KMS-11 (cell line): ENCODE measurements around the gene CACNG5.

Source experiments
- H2AFZ ChIP-seq: fragments of 200-600 bp; sonication (generic); 2 replicates; pipeline ENCODE4 v1.6.1; 2016; ENCODE audit warnings: antibody characterized with exemption, mixed run types, low read depth
- H3K27ac ChIP-seq: fragments of 200-600 bp; sonication (generic); 2 replicates; pipeline ENCODE4 v1.6.1; 2016; ENCODE audit warnings: mild to moderate bottlenecking, mixed run types
- H3K27me3 ChIP-seq: fragments of 200-600 bp; sonication (generic); 2 replicates; pipeline ENCODE4 v1.6.1; 2017; ENCODE audit warnings: mild to moderate bottlenecking, low read depth, mixed run types, moderate library complexity; ENCODE audit not compliant: insufficient read depth
- H3K36me3 ChIP-seq: fragments of 200-600 bp; sonication (generic); 2 replicates; pipeline ENCODE4 v1.6.1; 2017; ENCODE audit warnings: mild to moderate bottlenecking, mixed run types; ENCODE audit not compliant: insufficient read depth
- H3K4me1 ChIP-seq: fragments of 200-600 bp; sonication (generic); 2 replicates; pipeline ENCODE4 v1.6.1; 2016; ENCODE audit warnings: mild to moderate bottlenecking, low read depth, mixed run types; ENCODE audit not compliant: poor library complexity, severe bottlenecking
- H3K4me2 ChIP-seq: fragments of 200-600 bp; sonication (generic); 2 replicates; pipeline ENCODE4 v1.7.0; 2016; ENCODE audit warnings: mild to moderate bottlenecking, mixed run types
- H3K4me3 ChIP-seq: fragments of 200-600 bp; sonication (generic); IDR thresholded peaks from 2 replicates; pipeline ENCODE4 v1.6.1; 2017; ENCODE audit warnings: low read depth, low read length, mixed read lengths; ENCODE audit not compliant: insufficient read depth
- H3K79me2 ChIP-seq: fragments of 200-600 bp; sonication (generic); 2 replicates; pipeline ENCODE4 v1.6.1; 2016; ENCODE audit warnings: low read depth, mixed run types; ENCODE audit not compliant: insufficient read depth
- H3K9ac ChIP-seq: fragments of 200-600 bp; sonication (generic); 2 replicates; pipeline ENCODE4 v1.6.1; 2016; ENCODE audit warnings: mild to moderate bottlenecking, mixed run types
- H4K20me1 ChIP-seq: fragments of 200-600 bp; sonication (generic); 2 replicates; pipeline ENCODE4 v1.6.1; 2016; ENCODE audit warnings: mild to moderate bottlenecking, mixed run types; ENCODE audit not compliant: insufficient read depth
- TF ChIP-seq, protein P1 (sequence below): fragments of 200-600 bp; sonication (generic); conservative IDR thresholded peaks from 2 replicates; pipeline ENCODE4 v1.6.1; 2017; ENCODE audit warnings: low read depth, mild to moderate bottlenecking, antibody characterized with exemption, low read length, moderate library complexity, mixed read lengths

CACNG5 gene

DNA sequence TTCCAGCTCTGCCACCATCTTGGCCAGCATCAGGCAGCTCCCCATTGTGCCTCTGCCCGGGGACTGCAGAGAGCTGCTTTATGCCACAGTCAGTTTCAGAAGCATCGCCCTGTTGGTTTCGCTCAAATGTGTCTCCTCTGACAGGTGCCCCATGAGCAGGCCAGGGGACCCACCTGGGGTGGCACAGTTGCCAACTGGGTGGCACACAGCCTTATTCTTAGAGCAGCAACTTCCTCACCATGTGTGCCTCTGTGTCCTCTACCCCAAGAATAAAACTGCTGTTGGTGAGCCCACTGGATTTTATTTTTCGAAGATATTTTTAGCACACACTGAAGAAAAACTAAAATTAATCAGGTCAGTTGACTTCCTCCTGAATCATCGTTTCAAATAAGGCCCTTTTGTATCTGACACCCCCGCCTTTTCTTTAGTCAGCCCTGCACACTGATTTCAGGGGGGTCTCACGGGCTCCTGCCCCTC, 44.9 kb upstream of the CACNG5 start:
- Histone ChIP-seq H3K9ac (no peak overlapping the region), H3K79me2 (no peaks in the 10 kb centered on the region), H3K36me3 (no peaks in the 10 kb centered on the region), H3K4me3 (no peak overlapping the region), H4K20me1 (no peaks in the 10 kb centered on the region), H2AFZ (no peak overlapping the region), H3K4me2 (no peak overlapping the region), H3K27me3 (no peaks in the 10 kb centered on the region), H3K4me1 (no peaks in the 10 kb centered on the region), H3K27ac (no peak overlapping the region)
- TF ChIP-seq, protein P1, sequence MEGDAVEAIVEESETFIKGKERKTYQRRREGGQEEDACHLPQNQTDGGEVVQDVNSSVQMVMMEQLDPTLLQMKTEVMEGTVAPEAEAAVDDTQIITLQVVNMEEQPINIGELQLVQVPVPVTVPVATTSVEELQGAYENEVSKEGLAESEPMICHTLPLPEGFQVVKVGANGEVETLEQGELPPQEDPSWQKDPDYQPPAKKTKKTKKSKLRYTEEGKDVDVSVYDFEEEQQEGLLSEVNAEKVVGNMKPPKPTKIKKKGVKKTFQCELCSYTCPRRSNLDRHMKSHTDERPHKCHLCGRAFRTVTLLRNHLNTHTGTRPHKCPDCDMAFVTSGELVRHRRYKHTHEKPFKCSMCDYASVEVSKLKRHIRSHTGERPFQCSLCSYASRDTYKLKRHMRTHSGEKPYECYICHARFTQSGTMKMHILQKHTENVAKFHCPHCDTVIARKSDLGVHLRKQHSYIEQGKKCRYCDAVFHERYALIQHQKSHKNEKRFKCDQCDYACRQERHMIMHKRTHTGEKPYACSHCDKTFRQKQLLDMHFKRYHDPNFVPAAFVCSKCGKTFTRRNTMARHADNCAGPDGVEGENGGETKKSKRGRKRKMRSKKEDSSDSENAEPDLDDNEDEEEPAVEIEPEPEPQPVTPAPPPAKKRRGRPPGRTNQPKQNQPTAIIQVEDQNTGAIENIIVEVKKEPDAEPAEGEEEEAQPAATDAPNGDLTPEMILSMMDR: no peak

DNA sequence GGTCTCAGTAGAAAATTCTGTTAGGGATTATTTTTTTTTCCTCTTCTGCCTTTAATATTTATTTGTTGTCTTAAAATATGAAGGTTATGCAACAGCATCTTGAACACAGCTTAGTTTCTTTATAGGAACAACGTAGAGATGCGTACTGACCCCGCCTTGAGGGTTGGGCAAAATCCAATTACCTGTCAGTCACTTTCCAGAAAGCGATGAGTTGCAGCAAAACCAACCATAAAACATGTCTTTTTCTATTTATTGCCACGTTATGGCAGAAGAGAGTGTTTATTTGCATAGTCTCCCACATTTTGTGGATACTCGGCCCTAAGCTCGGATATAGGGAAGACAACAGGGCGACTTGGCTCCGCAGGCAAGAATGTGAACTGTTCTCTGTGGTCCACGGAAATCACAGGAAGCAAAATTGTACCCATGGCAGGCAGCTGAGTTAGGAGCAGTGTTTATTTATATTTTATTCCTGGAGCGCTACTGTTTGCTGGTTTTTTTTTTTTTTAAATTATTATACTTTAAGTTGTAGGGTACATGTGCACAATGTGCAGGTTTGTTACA, 44.3 kb upstream of the CACNG5 start:
- no peak overlapping the region for H2AFZ ChIP-seq
- no peak overlapping the region for H3K27ac ChIP-seq
- H3K79me2 ChIP-seq: no peaks in the 10 kb centered on the region
- H3K9ac ChIP-seq: no peak overlapping the region
- H3K4me2 ChIP-seq: no peak overlapping the region
- TF ChIP-seq, protein P1: no peak
- H3K4me1 ChIP-seq: no peaks in the 10 kb centered on the region
- no peaks in the 10 kb centered on the region for H4K20me1 ChIP-seq
- no peaks in the 10 kb centered on the region for H3K27me3 ChIP-seq
- no peaks in the 10 kb centered on the region for H3K36me3 ChIP-seq
- H3K4me3 ChIP-seq: no peak overlapping the region

DNA sequence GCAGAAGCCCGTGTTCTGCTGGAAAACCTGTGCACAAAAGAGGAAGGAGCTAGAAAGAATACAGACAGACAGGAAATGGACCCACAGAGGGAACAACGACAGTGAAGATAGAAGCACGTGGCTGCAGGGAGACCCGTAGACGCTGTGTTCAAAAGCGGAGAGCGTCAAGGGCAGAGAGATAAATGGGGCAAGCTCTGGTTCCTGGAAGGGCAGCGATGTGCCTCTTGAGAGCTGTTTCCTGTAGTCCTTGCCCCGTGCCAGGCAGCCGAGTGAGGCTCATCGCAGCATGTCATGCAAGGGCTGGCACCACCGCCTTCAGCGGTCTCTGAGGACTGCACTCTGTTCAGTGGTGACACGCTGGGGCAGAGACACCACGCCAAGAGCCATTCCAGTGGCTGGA, 43.6 kb upstream of the CACNG5 start:
- H3K27ac ChIP-seq: no peak overlapping the region
- H3K4me1 ChIP-seq: no peaks in the 10 kb centered on the region
- no peak overlapping the region for H2AFZ ChIP-seq
- no peaks in the 10 kb centered on the region for H3K27me3 ChIP-seq
- H3K79me2 ChIP-seq: no peaks in the 10 kb centered on the region
- H4K20me1 ChIP-seq: no peaks in the 10 kb centered on the region
- TF ChIP-seq, protein P1: no peak
- no peak overlapping the region for H3K4me2 ChIP-seq
- no peak overlapping the region for H3K9ac ChIP-seq
- no peaks in the 10 kb centered on the region for H3K36me3 ChIP-seq
- no peak overlapping the region for H3K4me3 ChIP-seq

DNA sequence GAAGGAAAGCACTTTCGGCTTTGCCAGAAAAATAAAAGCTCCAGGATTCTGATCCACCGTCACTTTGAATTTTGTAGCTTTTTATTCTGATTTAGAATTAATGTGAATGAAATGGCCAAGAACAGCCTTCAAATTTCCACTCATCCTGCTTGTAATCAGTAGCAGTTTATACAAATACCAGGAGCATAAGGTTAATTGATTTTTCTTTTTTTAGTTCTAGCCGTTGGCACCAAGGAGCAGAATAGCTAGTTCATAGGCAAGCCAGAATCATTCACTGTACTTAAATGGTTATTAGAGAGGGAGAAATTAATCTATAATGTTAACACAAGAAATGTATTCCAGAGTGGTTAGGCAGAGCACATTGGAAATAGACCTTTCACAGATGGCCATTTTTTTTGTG, 41.1 kb upstream of the CACNG5 start:
- Histone ChIP-seq H3K4me3 (no peak overlapping the region), H3K4me1 (no peaks in the 10 kb centered on the region), H3K36me3 (no peaks in the 10 kb centered on the region), H3K27ac (no peak overlapping the region), H2AFZ (no peak overlapping the region), H4K20me1 (no peaks in the 10 kb centered on the region), H3K27me3 (no peaks in the 10 kb centered on the region), H3K9ac (no peak overlapping the region), H3K4me2 (no peak overlapping the region), H3K79me2 (no peaks in the 10 kb centered on the region)
- TF ChIP-seq, protein P1: no peak
